HG02678 (cell line): Measurements from ENCODE around the gene NEGR1.
A peak's percentile ranks its signal among the peaks of the same experiment; 100 is the strongest.

Experiments
- ATAC-seq: cut with Tn5 transposase; IDR thresholded peaks from one replicate; pipeline ENCODE4 v1.9.1; 2021; ENCODE audit warnings: mild to moderate bottlenecking, moderate library complexity; ENCODE audit not compliant: unreplicated experiment

Gene NEGR1

DNA sequence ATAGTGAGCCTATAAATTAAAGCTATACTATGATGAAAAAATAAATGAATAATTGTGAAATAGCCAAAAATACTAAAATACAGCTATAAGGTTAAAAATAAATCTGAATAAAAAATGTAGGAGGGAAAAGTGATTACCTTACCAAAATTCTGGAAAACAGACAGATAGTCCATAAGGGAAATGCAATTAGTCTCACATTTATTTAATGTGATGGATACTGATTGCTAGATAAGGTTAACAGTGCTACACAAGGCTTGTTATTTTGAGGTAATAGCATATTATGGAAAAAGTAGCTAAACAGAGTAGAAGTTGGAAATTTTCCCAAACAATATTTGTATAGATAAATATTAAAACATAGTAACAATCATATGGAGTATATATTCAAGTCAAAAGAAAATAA is 413.0 kb downstream of the NEGR1 start:
- no peak for ATAC-seq

DNA sequence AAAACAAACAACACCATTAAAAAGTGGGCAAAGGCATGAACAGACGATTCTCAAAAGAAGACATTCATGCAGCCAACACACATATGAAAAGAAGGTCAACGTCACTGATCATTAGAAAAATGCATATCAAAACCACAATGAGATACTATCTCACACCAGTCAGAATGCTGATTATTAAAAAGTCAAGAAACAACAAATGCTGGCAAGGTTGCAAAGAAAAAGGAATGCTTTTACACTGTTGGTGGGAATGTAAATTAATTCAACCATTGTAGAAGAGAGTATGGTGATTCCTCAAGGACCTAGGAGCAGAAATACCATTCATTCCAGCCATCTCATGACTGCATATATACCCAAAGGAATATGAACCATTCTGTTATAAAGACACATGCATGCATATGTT is 419.6 kb downstream of the NEGR1 start:
- ATAC-seq = no peak

DNA sequence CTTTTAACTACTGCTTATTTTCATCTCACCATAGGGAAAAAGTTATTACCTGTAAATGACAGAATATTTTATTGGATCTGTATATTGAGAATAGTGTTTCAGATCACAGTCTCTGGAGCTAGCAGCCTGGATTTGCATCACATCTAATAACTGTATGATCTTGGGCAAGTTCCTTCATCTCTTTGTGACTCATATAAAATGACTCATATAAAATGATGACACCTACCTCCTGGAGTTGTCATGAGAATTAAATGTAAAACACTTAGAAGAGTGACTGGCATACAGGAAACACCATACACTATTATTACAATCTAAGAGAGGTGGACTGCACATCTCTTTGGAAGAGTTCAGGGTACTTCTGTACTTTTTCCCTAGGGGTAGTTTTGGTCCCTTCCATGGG is 421.3 kb downstream of the NEGR1 start:
- ATAC-seq = no peak

DNA sequence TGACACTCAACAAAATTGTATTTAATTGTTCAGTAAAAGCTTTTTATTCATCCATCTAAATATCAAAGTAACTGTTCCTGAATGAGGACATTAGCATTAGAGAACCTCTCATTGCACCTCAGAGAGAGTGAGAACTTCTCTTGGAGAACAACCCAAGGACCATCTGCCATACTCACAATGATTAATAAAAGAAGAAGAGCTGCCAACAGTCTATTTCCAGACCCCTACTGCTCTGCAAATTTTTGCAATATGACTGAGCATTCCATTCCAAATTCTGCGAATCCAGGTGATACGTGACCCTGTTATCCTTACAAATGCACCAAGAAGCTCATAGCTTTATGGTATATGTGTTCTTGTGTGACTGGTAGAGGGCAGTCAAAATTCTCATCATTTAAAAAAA is 422.5 kb downstream of the NEGR1 start:
- ATAC-seq = no peak

DNA sequence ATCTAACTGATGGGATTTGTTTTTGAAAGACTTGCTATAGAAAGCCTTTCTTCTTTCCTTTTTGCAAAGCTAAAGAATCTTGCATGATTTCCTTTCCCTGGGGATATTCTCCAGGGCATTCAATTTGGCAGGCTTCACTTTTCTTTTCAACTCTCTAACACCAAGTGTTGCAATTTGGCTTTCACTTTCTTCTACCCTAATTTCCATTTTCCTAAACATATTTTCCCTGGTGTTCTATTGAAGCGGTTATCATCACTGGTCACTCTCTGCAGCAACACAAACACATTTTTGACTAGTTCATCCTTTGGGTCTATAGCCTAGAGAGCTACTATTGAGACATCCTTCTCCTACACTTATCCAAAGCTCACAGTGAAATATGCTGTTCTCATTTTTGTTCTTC is 424.5 kb downstream of the NEGR1 start:
- ATAC-seq = no peak

DNA sequence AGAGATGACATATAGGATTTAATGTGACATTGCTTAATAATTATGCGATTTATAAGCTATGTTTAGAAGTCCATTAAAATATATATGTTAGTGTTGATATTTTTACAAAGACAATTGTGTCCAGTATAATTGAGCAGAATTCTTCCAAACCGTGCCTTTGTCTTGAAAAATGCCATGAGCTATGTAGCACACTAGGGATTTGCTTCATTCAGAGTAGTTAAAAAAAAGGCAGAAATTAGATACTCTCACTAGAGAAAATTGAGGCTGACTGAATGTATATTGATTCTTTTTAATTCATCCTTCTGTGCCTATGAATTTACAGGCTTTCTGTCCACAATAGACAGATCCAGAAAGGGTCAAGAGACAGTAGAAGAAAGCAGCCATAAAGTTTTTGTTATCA is 429.0 kb downstream of the NEGR1 start:
- no peak for ATAC-seq

DNA sequence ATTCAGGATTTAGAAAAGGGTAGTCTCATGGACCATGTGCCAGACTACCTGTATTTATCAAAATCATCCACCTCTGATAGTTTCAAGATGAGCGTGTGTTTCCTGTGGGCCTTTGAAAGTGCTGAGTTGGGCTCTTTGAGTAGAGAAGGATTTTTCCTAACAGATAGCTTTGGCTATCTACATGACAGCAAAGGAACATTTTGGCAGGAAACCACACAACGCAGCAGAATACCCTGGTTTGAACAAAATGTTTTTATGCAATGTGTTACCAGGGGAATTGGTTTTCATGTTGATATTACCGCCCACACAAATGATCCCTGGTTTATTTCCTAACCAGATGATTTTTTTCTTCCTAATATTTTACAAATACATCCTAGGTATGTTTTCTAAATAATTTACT is 431.4 kb downstream of the NEGR1 start:
- ATAC-seq = no peak

DNA sequence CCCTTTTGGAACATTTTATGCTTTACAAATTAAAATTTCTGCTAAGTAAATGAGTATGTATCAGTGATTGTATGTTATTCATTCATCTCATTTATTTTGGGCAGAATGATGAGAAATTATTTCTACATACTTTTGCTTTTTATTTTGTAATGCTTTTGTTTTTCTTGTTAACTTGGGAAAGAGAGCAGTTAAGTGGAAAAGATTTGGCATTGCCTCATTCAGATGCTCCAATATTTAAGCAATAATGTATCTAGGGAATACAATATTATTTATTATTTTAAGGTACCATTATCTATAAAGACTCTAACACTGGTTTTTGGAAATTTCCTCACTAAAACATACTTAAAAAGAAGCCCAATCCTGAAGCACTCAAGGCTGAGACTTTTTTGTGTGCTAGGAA is 431.8 kb downstream of the NEGR1 start:
- no peak for ATAC-seq

DNA sequence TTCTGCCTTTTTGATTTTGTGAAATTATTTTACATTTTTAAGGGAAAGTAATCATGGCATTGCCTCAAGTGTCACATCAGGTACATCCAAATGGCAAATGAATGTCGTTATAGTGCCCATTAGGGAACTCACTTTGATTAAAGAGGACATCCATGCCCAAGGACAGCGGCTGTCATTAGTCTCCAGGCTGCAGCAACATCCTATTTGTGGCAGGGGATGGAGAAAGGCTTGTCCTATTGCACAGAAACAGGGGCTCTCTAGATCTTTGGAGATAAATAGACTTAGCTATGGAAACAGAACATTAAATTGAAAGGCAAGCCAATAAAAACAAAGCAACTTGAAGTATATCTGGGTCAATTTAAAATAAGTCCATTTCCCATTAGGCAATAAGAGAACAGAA is 439.3 kb downstream of the NEGR1 start:
- ATAC-seq = no peak

DNA sequence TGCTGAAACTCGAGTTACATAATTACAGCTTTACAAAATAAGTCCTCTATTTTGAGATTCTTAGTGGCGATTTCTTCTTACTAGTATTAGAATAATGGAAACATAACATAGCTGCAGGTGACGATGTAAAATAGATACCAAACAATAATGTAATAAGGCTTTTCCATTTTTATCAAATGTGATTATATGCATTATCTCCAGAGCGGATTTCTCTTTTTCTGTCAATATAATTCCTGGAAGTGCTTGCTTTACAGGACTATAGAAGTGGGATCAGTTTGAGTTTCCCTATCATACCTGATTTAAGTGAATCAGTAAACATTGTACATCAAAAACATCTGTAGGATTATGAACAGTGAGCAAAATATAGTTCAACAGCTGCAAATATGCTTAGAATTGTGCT is 442.5 kb downstream of the NEGR1 start:
- no peak for ATAC-seq

DNA sequence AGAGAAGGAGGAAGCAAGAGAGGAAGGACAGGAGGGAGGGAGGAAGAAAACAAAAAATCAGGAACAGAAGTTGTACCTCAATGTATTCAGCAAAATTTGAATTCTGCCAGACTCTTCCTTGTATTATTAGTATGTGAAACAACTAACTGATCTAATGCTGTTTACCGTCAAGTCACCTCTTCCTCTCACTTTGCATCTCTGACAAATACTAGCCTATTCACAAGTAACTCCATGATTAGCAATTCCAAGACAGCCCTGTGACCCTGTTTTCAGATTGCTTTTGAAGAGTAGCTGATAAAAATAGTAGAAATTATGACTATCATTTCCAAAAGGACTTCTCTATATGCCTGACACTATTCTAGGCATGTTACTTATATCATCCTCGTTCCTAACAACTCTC is 445.4 kb downstream of the NEGR1 start:
- no peak for ATAC-seq

DNA sequence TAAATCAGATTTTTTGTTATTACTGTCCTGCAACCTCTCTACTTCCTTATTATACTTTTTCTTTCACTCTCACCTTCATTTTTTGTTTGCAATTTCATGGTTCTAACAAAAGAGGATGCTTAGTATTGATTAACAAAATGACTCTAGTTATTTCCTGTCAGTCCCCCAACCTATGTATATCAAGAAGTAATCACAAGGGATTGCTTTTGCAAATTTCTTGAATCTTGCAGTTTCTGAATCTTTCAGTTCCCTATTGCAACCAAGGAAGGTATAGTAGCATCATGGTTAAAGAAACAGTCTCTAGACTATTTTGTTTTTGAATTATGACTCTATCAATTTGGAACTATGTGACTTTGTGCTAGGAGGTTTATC is 446.9 kb downstream of the NEGR1 start:
- ATAC-seq = peak; percentile 71

DNA sequence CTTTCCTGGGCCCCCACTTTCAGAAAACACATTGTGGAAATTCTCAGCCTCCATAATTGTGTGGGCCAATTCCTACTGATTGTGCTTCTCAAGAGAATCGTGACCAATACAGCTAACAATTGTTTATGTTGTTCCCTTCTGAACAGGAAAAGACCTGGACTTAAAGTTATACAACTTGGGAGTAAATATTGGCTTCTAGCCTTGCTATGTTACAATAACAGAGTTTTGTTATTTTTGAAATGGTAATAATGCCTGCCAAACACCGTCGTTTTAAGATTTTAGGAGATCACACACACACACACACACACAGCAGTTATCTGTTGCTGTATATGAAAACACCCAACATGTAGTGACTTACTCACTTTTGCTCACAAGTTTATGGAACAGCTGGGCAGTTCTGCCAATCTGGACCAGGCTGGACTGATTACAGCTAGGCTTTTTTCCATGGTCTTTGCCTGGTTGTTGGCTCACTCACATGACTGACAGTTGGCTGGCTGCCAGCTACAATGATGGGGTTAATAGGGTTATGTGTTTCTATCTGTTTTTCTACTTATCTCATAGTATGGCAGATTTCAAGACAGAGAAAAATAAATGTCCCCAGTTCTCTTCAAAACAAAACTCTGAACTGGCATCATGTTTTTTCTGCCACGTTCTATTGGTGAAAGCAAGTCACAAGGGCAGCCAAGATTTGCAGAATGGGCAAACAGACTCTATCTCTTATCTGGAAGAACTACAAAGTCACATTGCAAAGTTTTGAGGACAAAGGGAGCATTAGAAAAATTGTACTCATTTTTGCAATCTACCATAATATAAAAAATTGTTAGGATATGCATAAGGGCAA is 447.5 kb downstream of the NEGR1 start:
- no peak for ATAC-seq

DNA sequence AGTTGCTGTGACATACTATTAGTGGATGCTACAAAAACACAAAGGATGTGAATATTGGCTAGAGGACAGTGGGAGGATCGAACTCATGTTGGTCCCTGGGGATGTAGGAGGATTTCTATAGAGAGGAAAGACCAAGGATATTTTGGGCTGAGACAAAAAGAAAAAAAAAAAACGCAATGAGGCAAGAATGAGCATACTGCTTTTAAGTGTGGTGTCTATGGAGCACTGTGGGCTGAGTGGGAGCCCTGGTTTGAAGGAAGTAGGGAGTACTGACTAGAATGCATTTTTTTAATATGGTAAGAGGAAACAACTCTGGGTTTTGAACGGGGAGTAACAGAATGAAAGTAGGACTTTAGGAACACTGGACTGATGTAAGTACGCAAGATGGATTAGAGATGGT is 450.7 kb downstream of the NEGR1 start:
- ATAC-seq = no peak

DNA sequence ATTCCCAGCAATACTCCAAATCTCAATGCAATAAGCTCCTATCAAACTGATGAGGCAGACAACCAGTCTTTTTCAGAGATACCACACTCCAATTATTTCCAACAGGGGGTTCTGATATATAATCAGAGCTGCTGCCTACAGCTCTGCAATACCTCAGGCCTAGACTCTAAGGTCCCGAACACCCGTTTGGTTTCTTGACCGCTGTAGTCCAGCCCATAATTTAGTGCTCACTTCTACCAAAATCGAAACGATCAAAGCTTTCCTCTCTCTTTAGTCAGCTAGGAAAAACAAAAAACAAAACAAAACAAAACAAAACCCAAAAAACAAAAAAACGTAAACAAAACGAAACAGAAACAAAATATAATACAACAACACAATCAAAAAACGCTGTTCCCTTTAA is 453.0 kb downstream of the NEGR1 start:
- no peak for ATAC-seq

DNA sequence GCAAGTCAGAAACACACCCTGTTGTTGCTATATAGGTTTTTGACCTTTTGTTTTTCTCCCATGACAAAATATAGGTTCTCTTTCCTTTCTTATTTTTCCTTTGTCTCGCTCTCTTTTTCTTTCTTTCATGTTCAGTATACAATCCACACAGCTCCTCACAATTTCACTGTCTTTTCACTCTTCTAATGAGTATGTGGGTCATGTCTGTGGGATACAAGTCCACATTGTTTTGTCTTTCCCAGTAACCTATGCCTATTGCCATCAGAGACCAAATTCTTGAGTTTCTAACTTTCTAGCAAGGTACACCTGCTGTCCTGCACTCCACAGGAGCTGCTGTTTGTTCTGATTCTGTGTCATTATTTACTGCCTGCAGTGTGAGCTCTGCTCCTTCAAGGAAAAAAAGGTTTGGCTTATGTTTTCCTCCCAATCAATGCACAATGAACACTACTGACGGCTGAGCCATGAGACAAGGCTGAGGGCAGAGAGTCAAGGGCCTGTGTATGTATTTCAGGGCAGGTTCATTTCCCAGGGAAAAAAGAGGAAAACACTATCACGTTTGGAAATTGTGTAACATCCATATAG is 453.8 kb downstream of the NEGR1 start:
- ATAC-seq = no peak

DNA sequence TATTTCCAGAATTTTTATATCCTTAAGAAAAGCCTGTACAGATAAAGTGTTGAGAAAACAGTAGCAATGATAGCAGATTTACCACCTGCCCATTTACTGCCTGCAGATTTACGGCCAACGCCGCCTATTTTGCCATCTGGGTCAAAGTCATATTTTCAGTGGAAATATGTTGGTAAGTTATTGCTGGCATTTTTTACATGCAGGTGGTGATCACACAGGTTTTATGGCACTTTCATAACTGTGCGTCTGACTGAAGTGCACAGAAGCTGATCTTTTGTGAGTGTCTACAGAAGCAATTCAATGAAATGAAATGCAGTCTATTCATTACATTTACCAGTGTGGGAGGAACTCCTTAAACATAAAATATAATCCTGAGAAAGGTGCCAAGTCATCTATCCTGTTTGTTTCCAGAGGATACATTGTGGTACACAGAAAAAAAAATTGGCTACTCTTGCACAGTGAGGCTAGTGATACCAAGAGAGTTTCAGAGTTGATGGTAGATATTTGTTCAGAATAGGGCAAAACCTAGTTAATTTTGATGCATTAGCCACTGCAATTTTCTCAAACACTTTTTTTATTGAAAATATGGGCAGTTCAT is 458.5 kb downstream of the NEGR1 start:
- no peak for ATAC-seq

DNA sequence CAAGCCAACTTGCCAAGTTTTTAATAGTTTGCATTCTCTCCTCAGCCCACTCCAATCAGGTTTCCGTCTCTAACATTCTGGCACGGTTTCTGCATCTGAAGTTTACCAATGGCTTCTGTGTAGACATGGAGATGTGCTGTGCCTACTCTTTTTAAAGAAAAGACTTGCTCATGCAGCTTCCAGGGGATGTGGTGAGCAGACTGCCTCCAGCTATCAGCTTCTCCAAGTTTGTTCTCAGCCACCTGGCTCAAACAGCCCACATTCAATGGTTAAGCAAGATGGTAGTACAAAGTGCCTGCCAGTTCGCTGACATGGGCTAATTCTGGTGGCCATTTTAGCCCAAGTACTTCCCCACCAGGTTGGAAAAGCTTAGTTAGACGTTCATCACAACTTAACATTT is 465.3 kb downstream of the NEGR1 start:
- ATAC-seq = no peak

DNA sequence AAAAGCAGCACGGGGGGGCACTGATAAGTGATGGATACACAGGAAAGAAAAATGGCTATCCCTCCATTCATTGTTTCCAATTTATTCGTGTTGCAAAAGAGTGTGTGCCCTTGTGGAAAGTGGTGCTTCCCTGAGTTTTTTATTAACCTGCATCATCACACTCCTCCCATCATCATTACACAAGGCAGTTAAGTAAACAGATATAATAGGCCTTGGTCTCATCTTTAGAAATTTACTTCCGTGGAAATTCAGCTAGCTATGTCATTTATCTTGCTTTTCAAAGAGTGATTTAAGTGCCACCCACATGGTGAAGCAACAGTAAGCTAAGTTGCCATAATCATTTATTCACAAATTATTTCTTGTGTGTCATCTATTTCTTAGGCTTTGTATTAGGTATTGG is 473.3 kb downstream of the NEGR1 start:
- no peak for ATAC-seq

DNA sequence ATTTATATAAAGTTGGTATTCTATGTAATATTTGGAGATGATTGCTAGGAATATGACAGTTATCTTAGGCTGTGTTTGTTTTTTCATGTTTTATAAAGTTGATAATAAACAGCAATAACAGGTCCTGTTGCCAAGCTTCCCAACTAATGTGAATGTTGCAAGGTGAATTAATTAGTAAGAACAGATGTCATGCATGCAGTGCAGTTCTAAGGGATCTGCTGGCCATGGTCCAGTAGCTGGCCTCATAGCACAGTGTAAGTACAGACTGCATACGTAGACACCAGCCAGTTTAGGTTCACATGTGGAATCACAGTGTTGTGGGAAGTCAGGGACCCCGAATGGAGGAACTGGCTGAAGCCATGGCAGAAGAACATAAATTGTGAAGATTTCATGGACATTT is 478.2 kb downstream of the NEGR1 start:
- ATAC-seq = no peak

DNA sequence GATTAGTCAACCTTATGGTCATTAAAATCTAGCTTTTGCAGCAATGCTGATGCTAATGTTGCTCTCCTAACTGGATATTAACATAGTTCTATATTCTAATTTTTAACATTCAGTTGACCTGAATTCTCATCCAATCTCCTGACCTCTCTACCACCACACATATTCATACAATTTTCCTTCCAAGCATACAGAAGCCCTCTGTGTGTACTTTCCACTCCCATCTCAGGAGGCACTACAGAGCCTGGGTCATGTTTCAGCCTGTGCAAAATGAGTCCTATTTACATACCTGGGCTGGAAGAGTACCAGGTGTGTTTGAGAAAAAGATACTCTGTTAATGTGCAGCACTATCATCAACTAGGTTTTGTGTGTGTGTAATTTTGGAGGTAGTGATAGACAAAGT is 486.3 kb downstream of the NEGR1 start:
- ATAC-seq = no peak

DNA sequence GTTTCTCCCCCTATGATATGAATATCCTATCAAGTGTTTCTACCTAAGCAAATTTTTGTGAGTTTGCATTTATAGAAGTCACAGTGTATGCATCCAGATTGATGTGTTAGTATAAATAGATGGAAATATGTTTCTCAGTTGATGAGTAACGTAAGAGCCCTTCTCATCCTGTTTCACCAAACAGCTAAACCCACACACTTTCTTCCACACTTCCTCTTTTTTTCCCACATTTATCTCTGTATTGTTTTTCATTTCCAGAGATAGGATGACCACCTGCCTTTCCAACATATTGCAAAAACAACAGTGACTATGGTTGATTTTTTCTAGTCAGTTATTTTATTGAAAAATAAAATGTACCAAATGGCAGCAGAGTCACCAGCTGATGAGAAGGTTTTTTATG is 490.1 kb downstream of the NEGR1 start:
- no peak for ATAC-seq

DNA sequence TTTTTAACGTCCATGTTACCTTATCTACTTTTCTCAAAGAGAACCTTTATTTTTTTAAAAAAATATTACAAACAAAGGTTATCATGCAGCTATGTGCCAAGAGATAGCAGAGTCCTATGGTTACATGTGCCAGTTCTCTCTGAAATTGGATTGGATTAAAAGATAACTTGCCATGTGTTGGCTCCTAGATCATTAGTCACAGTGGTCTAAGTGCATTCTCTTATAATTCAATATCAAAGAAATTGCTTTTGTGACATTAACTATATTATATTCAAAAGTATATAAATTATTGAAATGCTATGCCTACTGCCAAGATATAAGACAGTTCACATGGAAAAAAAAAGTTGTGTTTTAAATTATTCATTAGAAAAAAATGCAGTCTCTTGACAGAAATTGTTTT is 494.2 kb downstream of the NEGR1 start:
- no peak for ATAC-seq
